Endothelial cell of umbilical vein (primary cell): ENCODE measurements around the gene LEUTX.

ENCODE experiments used
- CTCF ChIP-seq, 2 donors: IDR thresholded peaks; 1 replicate in 1 of 2; 2 replicates in 1 of 2; pipeline ENCODE4 v1.5.1; 2011; ENCODE audit warnings: low read length in 2 of 2, mild to moderate bottlenecking in 2 of 2, moderate library complexity in 2 of 2, control low read depth in 1 of 2, inconsistent platforms in 1 of 2, low read depth in 1 of 2; ENCODE audit not compliant: insufficient read depth in 1 of 2; ENCODE audit errors: extremely low read depth in 1 of 2
- EZH2 ChIP-seq: IDR thresholded peaks from 2 replicates; pipeline ENCODE4 v1.6.1; 2012; ENCODE audit warnings: borderline replicate concordance, low read depth, mild to moderate bottlenecking, moderate library complexity, low read length, inconsistent platforms; ENCODE audit not compliant: severe bottlenecking
- FOS ChIP-seq: IDR thresholded peaks from 2 replicates; pipeline ENCODE4 v1.6.1; 2011; ENCODE audit warnings: mild to moderate bottlenecking, low read length, moderate library complexity, borderline replicate concordance; ENCODE audit not compliant: insufficient read depth
- GATA2 ChIP-seq: IDR thresholded peaks from 2 replicates; pipeline ENCODE4 v1.7.0; 2011; ENCODE audit warnings: low read depth, mild to moderate bottlenecking, moderate library complexity, mixed read lengths, low read length; ENCODE audit not compliant: insufficient read length, insufficient read depth
- JUN ChIP-seq: IDR thresholded peaks from 2 replicates; pipeline ENCODE4 v1.6.1; 2011; ENCODE audit warnings: borderline replicate concordance, low read depth; ENCODE audit not compliant: insufficient read length, insufficient read depth
- MAX ChIP-seq: IDR thresholded peaks from 2 replicates; pipeline ENCODE4 v1.6.1; 2011; ENCODE audit not compliant: insufficient read depth, insufficient read length
- MYC ChIP-seq: IDR thresholded peaks from one replicate; pipeline ENCODE4 v1.6.1; 2011; ENCODE audit warnings: mild to moderate bottlenecking, low read depth, low read length
- POLR2A ChIP-seq: IDR thresholded peaks from 2 replicates; pipeline ENCODE4 v1.6.1; 2012; ENCODE audit warnings: low read depth, mild to moderate bottlenecking, control low read depth, low read length
- POLR2AphosphoS5 ChIP-seq: IDR thresholded peaks from 2 replicates; pipeline ENCODE4 v1.6.1; 2012; ENCODE audit warnings: low read depth, mild to moderate bottlenecking, control low read depth, low read length, moderate library complexity; ENCODE audit not compliant: insufficient read depth

GRCh38 chr19:39811064-39811463 lies 32.4 kb downstream of the LEUTX start:
- TF ChIP-seq CTCF (IDR thresholded peaks at IDR 0.05; ENCODE audit: extremely low read depth in 1 of 2, insufficient read depth in 1 of 2, low read depth in 1 of 2, low read length in 2 of 2) (no peak), MYC (no peak), GATA2 (no peak), POLR2A (no peak), MAX (no peak), EZH2 (no peak), JUN (no peak), POLR2AphosphoS5 (no peak), FOS (no peak)
